OCI-LY1 (cell line): Measurements from ENCODE around the gene GANC.

Experiments used
- CTCF ChIP-seq: fragments of 200-600 bp; sonication (generic), shearing (Covaris generic); IDR thresholded peaks from 2 replicates; pipeline ENCODE4 v1.5.1; 2017; ENCODE audit warnings: mild to moderate bottlenecking, antibody characterized with exemption, low read length, moderate library complexity, mixed read lengths
- EZH2 ChIP-seq: fragments of 200-600 bp; sonication (generic), shearing (Covaris generic); IDR thresholded peaks from 2 replicates; pipeline ENCODE4 v1.8.0; 2017; ENCODE audit warnings: borderline replicate concordance, mixed run types, mild to moderate bottlenecking, antibody characterized with exemption, low read length, moderate library complexity, mixed read lengths

GRCh38 chr15:42352401-42352800 is 79.4 kb downstream of the GANC start:
- TF ChIP-seq CTCF (no peak), EZH2 (no peak)
